Fibroblast of peridontal ligament (primary cell): ENCODE data around the gene PEPD.
"Not testable (repeated sequence)": the region's sequence is repeated elsewhere in the genome, so short reads cannot be mapped to it uniquely, and the experiment has no call there.

Experiments
- DNase-seq: peaks from one replicate; pipeline ENCODE4 v3.0.0-alpha.2; 2010; ENCODE audit errors: extremely low read depth

PEPD gene

GRCh38 chr19:33498391-33499000 is 23.1 kb downstream of the PEPD start:
- no peak for DNase-seq

- no peak for DNase-seq
Measured at GRCh38 chr19:33497778-33498175, 23.8 kb downstream of the PEPD start.

GRCh38 chr19:33497131-33497777 is 24.3 kb downstream of the PEPD start:
- DNase-seq = no peak

GRCh38 chr19:33496038-33496895 is 25.3 kb downstream of the PEPD start:
- no peak for DNase-seq

- DNase-seq = no peak
Measured at GRCh38 chr19:33493401-33494275, 28.0 kb downstream of the PEPD start.

GRCh38 chr19:33492951-33493350 is 28.6 kb downstream of the PEPD start:
- no peak for DNase-seq

GRCh38 chr19:33492090-33492489 is 29.5 kb downstream of the PEPD start:
- no peak for DNase-seq

- not testable (repeated sequence) for DNase-seq
Measured at GRCh38 chr19:33490596-33490995, 31.0 kb downstream of the PEPD start.

- DNase-seq = no peak
Measured at GRCh38 chr19:33490041-33490451, 31.5 kb downstream of the PEPD start.

- DNase-seq = no peak
Measured at GRCh38 chr19:33488826-33489225, 32.8 kb downstream of the PEPD start.

GRCh38 chr19:33487901-33488800 is 33.4 kb downstream of the PEPD start:
- no peak for DNase-seq

GRCh38 chr19:33486936-33487811 is 34.4 kb downstream of the PEPD start:
- DNase-seq = no peak

- DNase-seq = no peak
Measured at GRCh38 chr19:33486407-33486806, 35.2 kb downstream of the PEPD start.

GRCh38 chr19:33484226-33484774 is 37.3 kb downstream of the PEPD start:
- no peak for DNase-seq

GRCh38 chr19:33482476-33482875 is 39.1 kb downstream of the PEPD start:
- DNase-seq = no peak

GRCh38 chr19:33481863-33482262 is 39.7 kb downstream of the PEPD start:
- DNase-seq = no peak

- DNase-seq = not testable (repeated sequence)
Measured at GRCh38 chr19:33479570-33479969, 42.0 kb downstream of the PEPD start.

GRCh38 chr19:33477781-33478180 is 43.8 kb downstream of the PEPD start:
- DNase-seq = no peak

GRCh38 chr19:33476151-33476707 is 45.4 kb downstream of the PEPD start:
- DNase-seq = no peak
